Loucy (cell line): Measurements from ENCODE around the gene SORT1.

Experiments used
- H2AFZ ChIP-seq: fragments of 200-600 bp; sonication (generic); 2 replicates; pipeline ENCODE4 v1.6.0; 2016; ENCODE audit warnings: antibody characterized with exemption, mild to moderate bottlenecking, low read length, moderate library complexity
- H3F3A ChIP-seq: fragments of 200-600 bp; 2 replicates; pipeline ENCODE4 v1.6.0; 2016; ENCODE audit warnings: antibody characterized with exemption, low read depth, mild to moderate bottlenecking
- H3K27me3 ChIP-seq: fragments of 200-600 bp; sonication (generic); 2 replicates; pipeline ENCODE4 v1.6.1; 2014; ENCODE audit warnings: low read length, mild to moderate bottlenecking; ENCODE audit not compliant: insufficient read depth, poor library complexity, severe bottlenecking
- H3K36me3 ChIP-seq: fragments of 200-600 bp; sonication (generic); 2 replicates; pipeline ENCODE4 v1.6.1; 2016; ENCODE audit warnings: low read length; ENCODE audit not compliant: insufficient read depth
- H3K4me1 ChIP-seq: fragments of 200-600 bp; sonication (generic); 2 replicates; pipeline ENCODE4 v1.5.1; 2014; ENCODE audit warnings: low read length, mild to moderate bottlenecking; ENCODE audit not compliant: insufficient read depth, poor library complexity, severe bottlenecking
- H3K4me2 ChIP-seq: fragments of 200-600 bp; sonication (generic); 2 replicates; pipeline ENCODE4 v1.6.0; 2014; ENCODE audit warnings: antibody characterized with exemption, low read length, low read depth, mild to moderate bottlenecking; ENCODE audit not compliant: poor library complexity, severe bottlenecking
- H3K4me3 ChIP-seq: fragments of 200-600 bp; sonication (generic); 2 replicates; pipeline ENCODE4 v1.5.1; 2014; ENCODE audit warnings: low read length, mild to moderate bottlenecking, mixed read lengths; ENCODE audit not compliant: poor library complexity, severe bottlenecking
- H3K79me2 ChIP-seq: fragments of 200-600 bp; sonication (generic); 2 replicates; pipeline ENCODE4 v1.6.1; 2014; ENCODE audit warnings: low read length; ENCODE audit not compliant: insufficient read depth
- H3K9ac ChIP-seq: fragments of 200-600 bp; sonication (generic); 2 replicates; pipeline ENCODE4 v1.6.0; 2014; ENCODE audit warnings: mild to moderate bottlenecking, low read depth, low read length, moderate library complexity; ENCODE audit not compliant: poor library complexity, severe bottlenecking
- H3K9me2 ChIP-seq: fragments of 200-600 bp; sonication (generic); replicated peaks from 2 replicates; pipeline ENCODE4 v1.6.1; 2016; ENCODE audit warnings: low read depth, low read length, mixed read lengths
- H3K9me3 ChIP-seq: fragments of 200-600 bp; sonication (generic); 2 replicates; pipeline ENCODE4 v1.6.1; 2014; ENCODE audit warnings: mild to moderate bottlenecking, antibody characterized with exemption, low read length, low read depth; ENCODE audit not compliant: insufficient read depth
- H4K20me1 ChIP-seq: fragments of 200-600 bp; sonication (generic); 2 replicates; pipeline ENCODE4 v1.6.0; 2014; ENCODE audit warnings: antibody characterized with exemption, low read length, mild to moderate bottlenecking; ENCODE audit not compliant: insufficient read depth, poor library complexity, severe bottlenecking
- CTCF ChIP-seq: fragments of 200-600 bp; sonication (generic); conservative IDR thresholded peaks from 2 replicates; pipeline ENCODE4 v1.5.1; 2014; ENCODE audit warnings: mild to moderate bottlenecking, antibody characterized with exemption, low read length
- EZH2phosphoT487 ChIP-seq: fragments of 200-600 bp; IDR thresholded peaks from 2 replicates; pipeline ENCODE4 v1.6.1; 2018; ENCODE audit warnings: antibody characterized with exemption, mild to moderate bottlenecking, moderate library complexity, borderline replicate concordance

Gene SORT1

GRCh38 chr1:109391626-109392025, 6.1 kb downstream of the SORT1 start:
- Histone ChIP-seq H3K9ac (peak overlapping the region; percentile 42), H3K9me3 (no peaks in the 10 kb centered on the region), H3F3A (no peaks in the 10 kb centered on the region; the same call in 1 of the 2 replicates), H4K20me1 (peaks cover 11% of the 10 kb centered on the region), H2AFZ (no peak overlapping the region), H3K27me3 (no peaks in the 10 kb centered on the region), H3K4me2 (peak overlapping the region; percentile 92), H3K4me3 (peak overlapping the region; percentile 22), H3K4me1 (peaks cover 36% of the 10 kb centered on the region), H3K36me3 (no peaks in the 10 kb centered on the region), H3K79me2 (peaks cover 71% of the 10 kb centered on the region), H3K9me2 (no peaks in the 10 kb centered on the region)
- TF ChIP-seq CTCF (no peak), EZH2phosphoT487 (no peak)

GRCh38 chr1:109391157-109391556, 6.6 kb downstream of the SORT1 start:
- TF ChIP-seq EZH2phosphoT487 = no peak
- no peak for TF ChIP-seq CTCF
- H3K79me2 ChIP-seq = peaks cover 67% of the 10 kb centered on the region
- no peaks in the 10 kb centered on the region for H3K9me2 ChIP-seq
- H3K9me3 ChIP-seq = no peaks in the 10 kb centered on the region
- peaks cover 6% of the 10 kb centered on the region for H4K20me1 ChIP-seq
- H3K27me3 ChIP-seq = no peaks in the 10 kb centered on the region
- H3K4me1 ChIP-seq = peaks cover 36% of the 10 kb centered on the region
- no peak overlapping the region for H2AFZ ChIP-seq
- H3K9ac ChIP-seq = no peak overlapping the region
- H3K36me3 ChIP-seq = no peaks in the 10 kb centered on the region
- H3F3A ChIP-seq = no peaks in the 10 kb centered on the region; the same call in 1 of the 2 replicates
- no peak overlapping the region for H3K4me3 ChIP-seq
- peak overlapping the region; percentile 92 for H3K4me2 ChIP-seq

- Histone ChIP-seq H3K36me3 (no peaks in the 10 kb centered on the region), H3K9me3 (no peaks in the 10 kb centered on the region), H3K4me2 (no peak overlapping the region), H4K20me1 (peaks cover 6% of the 10 kb centered on the region), H2AFZ (no peak overlapping the region), H3K9me2 (no peaks in the 10 kb centered on the region), H3F3A (no peaks in the 10 kb centered on the region; the same call in 1 of the 2 replicates), H3K9ac (no peak overlapping the region), H3K79me2 (peaks cover 61% of the 10 kb centered on the region), H3K4me1 (peaks cover 29% of the 10 kb centered on the region), H3K4me3 (no peak overlapping the region), H3K27me3 (no peaks in the 10 kb centered on the region)
- no peak for TF ChIP-seq CTCF
- TF ChIP-seq EZH2phosphoT487 = no peak
Observed at GRCh38 chr1:109389638-109390341, 7.9 kb downstream of the SORT1 start.
